NK-92 (cell line): Measurements from ENCODE around the gene ZNF766.
"Not testable (repeated sequence)": the region's sequence is repeated elsewhere in the genome, so short reads cannot be mapped to it uniquely, and the experiment has no call there.

ENCODE experiments used
- DNase-seq: peaks from one replicate; lab custom pipeline; 2025; ENCODE audit not compliant: unreplicated experiment; lab: John Stamatoyannopoulos, UW

Gene ZNF766

DNA sequence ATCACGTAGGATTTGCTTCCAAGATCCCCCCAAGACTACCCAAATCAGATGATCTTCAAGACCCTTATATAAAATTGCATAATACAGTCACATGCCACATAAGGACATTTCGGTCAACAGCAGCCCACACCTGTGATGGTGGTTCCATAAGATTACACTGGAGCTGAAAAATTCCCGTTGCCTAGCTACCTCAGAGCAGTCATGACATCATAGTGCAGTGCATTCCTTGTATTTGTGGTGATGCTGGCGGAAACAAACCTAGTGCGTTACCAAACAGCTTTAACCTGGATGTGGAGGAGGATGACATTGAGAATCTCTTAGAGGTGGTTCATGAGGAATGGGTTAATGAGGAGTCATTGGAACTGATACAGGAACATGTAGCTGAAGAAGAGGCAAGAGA lies 4.8 kb downstream of the ZNF766 start:
- no peak for DNase-seq

DNA sequence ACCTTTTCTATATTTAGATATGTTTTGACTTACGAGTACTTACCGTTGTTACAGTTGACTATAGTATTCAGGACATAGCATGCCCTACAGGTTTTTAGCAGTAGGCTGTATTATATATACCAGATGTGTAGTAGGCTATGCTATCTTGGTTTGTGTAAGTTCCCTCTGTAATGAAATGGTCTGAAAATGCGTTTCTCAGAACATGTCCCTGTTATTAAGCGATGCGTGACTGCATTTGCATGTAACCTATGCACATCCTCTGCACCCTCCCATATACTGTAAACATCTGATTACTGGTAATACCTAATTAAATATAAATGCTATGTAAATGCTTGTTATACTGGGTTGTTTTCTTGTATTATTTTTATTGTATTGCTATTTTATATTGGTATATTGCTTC lies 6.6 kb downstream of the ZNF766 start:
- DNase-seq = no peak

DNA sequence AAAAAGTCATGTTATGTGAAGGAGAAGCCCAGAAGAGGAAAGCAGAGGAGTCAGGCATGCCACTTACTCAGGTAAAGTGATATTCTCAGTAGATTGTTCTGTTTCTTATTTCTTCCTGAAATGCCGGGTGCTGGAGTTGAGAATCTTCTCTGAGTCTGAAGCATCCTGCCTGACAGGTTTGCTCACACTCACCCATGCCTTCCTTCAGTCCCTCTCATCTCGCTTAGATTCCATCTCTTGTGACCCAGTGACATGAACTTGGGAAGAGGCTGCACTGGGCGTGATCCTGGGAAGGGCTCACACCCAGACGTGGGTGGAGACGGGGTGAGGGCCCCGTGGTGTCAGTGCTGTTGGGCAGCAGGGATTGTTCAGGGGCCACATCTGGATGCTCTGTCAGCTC lies 8.1 kb downstream of the ZNF766 start:
- DNase-seq = no peak

DNA sequence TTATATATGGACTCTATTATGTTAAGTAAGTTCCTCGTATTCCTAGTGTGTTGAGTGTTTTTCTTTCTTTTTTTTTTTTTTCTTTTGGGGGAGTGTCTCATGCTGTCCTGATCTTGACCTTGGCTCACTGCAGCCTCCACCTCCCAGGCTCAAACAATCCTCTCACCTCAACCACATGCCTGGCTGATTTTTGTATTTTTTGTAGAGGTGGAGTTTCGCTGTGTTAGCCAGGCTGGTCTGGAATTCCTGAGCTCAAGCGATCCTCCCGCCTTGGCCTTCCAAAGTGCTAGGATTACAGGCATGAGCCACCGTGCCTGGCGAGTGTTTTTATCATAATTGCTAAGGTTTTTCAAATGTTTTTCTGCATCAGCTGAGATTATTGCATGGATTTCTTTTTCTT lies 16.9 kb downstream of the ZNF766 start:
- no peak for DNase-seq

DNA sequence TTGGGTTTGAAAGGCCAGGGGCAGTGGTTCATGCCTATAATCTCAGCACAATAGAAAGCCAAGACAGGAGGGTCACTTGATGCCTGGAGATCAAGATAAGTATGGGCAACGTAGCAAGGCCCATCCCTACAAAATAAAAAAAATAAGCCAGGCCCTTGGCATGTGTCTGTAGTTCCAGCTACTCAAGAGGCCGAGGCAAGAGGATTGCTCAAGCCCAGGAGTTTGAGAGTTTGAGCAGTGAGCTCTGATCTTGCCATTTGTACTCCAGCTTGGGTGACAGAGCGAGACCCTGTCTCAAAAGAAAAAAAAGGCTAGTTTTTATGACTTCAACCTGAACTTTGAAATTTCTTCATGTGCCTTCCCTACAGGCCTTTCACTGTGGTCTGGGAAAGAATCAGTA lies 22.4 kb downstream of the ZNF766 start:
- no peak for DNase-seq

DNA sequence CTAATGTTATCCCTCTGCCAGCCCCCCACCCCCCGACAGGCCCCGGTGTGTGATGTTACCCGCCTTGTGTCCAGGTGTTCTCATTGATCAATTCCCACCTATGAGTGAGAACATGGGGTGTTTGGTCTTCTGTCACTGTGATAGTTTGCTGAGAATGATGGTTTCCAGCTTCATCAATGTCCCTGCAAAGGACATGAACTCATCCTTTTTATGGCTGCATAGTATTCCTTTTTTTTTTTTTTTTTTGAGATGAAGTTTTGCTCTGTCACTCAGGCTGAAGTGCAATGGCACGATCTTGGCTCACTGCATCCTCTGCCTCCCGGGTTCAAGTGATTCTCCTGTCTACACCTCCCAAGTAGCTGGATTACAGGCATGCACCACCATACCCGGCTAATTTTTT lies 23.6 kb downstream of the ZNF766 start:
- not testable (repeated sequence) for DNase-seq

DNA sequence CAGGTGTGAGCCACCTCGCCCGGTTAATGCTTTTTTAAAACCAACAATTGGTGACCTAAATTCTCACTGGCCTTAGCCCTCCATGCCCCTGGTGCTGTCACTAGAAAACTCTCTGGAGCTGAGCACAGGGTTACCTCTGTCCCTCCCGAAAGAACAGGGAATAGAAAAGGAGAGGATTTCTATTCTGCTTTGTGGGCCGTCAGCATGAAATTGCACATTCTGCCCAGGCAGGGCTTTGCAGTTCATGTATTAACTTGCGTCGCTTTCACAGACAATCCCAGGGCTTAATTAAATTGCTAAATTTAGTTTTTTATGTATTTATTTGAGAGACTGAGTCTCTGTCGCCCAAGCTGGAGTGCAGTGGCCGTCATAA lies 27.0 kb downstream of the ZNF766 start:
- DNase-seq = no peak

DNA sequence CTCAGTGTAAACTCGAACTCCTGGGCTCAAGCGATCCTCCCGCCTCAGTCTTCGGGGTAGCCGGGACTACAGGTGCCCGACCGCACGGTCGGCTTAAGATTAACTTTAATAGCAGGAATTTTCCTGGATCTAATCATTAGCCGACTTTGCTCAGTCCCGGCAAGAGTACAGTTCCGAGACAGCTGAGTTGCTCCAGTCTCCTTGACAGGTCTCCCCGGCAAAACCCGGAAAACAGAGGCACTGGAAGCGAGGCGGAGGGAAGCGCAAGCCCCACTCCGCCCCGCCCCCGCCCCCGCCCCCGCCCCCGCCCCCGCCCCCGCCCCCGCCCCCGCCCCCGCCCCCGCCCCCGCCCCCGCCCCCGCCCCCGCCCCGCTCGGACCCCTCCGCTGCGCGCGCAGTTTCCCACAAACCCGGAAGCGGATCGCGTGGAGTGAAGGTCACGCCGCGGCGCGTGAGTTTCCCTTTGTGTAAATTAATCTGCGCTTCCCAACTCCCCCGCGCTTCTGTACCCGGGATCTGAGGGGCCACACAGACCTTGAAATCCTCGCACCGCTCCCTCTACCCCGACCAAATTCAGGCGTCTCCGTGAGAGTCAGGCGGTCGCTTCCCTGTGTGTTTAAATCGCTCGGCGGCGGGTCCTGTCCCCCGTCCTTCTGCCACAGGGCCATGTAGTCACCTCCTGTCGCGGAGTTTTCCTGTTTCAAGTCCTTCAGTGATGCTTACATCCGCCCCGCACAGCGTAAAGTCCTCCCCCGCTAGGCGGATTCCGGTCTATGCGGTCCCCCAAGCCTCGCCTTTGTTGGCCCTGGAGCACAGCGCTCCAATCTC lies 27.6 kb downstream of the ZNF766 start, which contains the start of gene ZNF480:
ZNF480 (plus strand) TSS at position 397 of the 828 bp plus-strand sequence. CDS start 3,244 bp downstream, outside the sequence.
- DNase-seq = no peak

DNA sequence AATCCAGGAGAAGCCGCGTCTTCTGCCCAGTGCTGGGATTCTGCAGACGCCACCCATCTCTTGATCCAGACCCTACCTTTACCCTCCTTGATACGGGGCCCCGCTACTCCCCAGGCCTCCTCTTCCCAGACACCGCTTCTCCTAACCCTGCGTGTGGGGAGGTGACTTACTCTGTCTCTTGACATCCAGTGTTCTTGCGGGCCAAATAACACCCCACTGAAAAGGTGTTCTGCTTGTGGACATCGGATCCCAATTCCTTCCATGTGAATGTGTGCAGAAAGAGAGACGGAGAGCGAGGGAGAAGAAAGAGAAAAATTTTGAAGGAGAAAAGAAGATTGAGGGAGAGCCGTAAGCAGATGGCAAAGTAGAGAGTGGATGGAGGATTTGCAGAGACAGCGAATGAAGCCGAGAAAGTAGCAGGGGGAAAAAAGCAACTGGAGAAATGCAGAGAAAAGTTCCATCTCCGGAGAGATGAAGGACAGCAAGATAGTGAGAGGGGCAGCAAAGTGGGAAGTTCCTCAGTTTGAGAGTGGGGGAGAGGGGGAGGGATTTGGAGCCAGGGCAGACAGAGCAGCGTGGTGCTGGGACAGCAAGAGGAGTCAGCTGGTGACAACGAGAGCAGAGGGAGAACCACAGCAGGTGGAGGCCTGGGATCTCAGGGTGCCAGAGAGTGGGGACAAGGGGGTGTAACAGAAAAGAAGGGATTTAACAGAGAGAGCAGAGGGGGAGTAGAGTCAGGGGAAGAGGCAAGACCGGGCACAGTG lies 28.4 kb downstream of the ZNF766 start:
- DNase-seq = no peak

DNA sequence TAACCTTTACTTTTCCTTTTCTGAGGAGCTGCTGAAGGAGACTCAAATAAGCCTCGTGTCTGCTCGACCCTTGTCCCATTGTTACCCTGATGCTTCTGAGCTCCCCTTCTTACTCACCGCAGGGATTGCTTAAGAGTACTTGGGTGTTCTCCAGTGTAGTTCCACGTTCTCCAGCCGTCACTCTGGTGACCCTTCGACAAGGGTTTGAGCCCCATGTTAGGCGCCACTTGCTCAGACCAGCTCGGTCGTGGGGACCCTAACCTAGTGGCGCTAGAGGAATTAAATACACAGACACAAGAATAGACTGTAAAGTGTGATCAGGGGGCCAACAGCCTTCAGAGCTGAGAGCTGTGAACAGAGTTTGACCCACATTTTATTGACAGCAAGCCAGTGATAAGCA lies 37.9 kb downstream of the ZNF766 start:
- no peak for DNase-seq

DNA sequence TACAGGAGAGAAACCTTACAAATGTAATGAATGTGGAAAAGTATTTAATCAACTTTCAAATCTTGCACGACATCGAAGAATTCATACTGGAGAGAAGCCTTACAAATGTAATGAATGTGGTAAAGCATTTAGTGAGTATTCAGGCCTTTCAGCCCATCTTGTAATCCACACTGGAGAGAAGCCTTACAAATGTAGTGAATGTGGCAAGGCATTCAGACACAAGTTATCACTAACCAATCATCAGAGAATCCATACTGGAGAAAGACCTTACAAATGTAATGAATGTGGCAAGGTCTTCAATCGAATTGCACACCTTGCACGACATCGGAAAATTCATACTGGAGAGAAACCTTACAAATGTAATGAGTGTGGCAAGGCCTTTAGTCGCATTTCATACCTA lies 53.0 kb downstream of the ZNF766 start:
- no peak for DNase-seq

DNA sequence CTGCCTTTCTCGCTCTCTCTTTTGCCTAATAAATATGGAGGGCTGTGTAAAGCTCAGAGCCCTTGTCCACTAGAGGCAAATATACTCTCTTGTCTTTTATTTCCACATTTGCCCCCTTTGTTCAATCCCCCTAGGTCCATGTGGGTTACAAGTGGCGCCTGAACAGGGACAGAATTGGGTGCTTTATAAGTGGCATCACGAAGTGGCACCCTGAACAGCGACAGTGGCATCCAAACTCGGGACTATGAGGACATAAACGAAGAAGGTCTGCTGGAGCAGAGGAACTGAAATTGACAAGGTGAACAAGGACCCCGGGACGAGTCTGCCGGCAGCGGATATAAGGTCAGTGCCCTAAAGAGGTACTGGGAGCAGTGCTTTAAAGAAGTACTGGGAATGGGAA lies 62.4 kb downstream of the ZNF766 start:
- no peak for DNase-seq

DNA sequence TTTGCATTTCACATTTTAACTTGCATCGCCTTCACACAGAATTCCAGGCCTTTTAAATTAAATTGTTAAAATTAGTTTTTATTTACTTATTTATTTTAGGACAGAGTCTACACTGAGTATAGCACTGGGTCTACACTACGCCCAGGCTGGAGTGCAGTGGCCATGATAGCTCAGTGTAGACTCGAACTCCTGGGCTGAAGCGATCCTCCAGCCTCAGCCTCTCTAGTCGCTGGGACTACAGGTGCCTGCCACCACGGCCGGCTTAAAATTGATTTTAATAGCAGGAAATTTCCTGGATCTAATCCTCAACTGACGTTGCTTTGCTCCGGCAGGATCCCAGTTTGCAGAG lies 66.4 kb downstream of the ZNF766 start:
- DNase-seq = no peak

DNA sequence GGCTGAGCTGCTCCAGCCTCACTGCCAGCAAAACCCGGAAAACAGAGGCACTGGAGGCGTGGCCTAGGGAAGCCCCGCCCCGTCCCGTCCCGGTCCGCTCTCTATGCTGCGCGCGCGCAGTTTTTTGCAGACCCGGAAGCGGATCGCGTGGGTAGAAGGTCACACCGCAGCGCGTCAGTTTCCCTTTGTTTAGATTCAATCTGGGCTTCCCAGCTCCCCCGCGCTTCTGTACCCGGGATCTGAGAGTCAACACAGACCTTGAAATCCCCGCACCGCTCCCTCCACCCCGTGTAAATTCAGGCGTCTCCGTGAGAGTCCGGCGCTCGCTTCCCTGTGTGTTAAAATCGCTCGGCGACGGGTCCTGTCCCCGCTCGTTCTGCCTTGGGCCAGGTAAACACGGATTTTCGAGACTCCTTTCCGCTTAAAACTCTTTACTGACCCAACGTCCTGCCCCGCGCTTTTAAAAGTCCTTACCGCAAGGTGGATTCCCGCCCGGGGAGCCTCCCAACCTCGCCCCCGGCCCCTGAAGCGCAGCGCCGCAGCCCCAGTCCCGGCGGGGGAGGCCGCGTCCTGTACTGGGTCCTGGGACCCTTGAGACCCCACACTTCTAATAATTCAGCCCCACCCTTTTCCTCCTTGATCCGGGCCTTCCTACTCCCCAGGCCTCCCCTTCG lies 66.9 kb downstream of the ZNF766 start, which contains the start of gene ZNF610:
ZNF610 (plus strand) TSS at position 127 of the 674 bp plus-strand sequence. CDS start 12,930 bp downstream, outside the sequence.
- no peak for DNase-seq

DNA sequence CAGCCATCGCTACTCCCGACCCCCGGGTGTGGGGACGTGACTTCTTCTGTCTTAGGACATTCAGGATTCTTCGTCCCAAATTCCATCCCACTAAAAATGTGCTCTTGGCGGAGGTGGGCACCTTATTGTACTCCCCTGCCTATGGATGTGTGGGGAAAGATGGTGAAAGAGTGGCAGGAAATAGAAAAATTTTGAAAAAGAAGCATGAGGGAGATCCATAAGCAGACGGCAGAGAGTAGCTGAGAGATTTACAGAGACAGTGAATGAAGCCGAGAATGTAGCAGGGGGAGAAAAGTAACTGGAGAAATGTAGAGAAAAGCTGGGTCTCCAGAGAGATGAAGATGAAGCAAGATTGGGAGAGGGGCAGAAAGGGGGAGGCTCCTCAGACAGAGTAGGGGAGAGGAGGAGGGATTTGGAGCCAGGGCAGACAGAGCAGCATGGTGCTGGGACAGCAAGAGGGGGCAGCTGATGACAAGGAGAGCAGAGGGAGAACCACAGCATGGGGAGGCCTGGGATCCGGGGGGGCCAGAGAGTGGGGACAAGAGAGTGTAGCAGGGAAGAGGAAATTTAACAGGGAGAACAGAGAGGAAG lies 67.5 kb downstream of the ZNF766 start:
- no peak for DNase-seq

DNA sequence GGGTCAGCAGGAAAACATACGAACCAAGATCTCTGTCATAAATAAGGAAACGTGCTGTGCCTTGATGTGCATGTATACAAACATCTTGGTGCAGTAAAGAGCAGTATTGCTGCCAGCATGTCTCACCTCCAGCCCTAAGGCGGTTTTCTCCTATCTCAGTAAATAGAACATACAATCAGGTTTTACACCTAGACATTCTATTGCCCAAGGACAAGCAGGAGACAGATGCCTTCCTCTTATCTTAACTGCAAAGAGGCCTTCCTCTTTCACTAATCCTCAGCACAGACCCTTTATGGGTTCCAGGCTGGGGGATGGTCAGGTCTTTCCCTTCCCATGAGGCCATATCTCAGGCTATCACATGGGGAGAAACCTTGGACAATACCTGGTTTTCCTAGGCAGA lies 69.6 kb downstream of the ZNF766 start:
- not testable (repeated sequence) for DNase-seq

DNA sequence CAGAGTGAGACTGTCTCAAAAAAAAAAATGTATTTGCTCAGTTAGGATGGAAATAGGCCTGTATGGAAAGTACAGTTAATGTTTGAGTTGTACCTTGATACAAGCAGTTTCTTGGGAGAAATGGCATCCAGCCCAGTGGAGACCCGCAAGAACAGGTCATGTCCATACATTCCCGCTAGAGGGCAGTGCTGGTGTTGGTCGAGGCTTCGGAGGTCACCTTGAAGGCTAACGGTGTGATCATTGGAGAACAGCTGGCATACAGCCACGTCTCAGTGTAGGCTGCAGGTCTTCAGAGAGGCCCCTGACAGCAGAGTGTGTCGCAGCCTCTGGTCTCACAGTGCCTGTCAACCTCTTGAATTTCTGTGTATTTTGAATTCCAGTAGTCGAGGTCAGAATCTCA lies 74.2 kb downstream of the ZNF766 start:
- DNase-seq = no peak

DNA sequence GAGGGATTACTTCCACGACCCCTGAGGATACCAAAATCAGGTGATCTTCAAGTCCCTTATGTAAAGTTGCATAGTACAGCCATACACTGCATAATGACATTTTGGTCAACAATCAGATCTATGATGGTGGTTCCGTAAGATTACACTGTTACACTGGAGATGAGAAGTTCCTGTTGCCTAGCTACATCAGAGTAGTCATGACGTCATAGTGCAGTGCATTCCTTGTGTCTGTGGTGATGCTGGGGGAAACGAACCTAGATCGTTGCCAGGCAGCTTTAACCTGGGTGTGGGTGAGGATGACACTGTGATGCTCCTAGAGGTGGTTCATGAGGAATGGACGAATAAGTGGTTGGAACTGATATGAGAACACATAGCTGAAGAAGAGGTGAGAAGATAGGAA lies 75.8 kb downstream of the ZNF766 start:
- DNase-seq = no peak
